Epithelial cell of umbilical artery (primary cell): Measurements from ENCODE around the gene CDC16. TPM values are rescaled to one million over a fixed set of nuclear protein-coding genes. Genes with fewer than 3 reads are reported as not detected.

ENCODE experiments used
- total RNA-seq: library from RNA; depleted of rRNA; stranded (reverse); fragments of >200 nt; gene quantifications from 2 replicates; pipeline ENCODE4 v1.2.3, GENCODE V29; 2014

The CDC16 gene, protein sequence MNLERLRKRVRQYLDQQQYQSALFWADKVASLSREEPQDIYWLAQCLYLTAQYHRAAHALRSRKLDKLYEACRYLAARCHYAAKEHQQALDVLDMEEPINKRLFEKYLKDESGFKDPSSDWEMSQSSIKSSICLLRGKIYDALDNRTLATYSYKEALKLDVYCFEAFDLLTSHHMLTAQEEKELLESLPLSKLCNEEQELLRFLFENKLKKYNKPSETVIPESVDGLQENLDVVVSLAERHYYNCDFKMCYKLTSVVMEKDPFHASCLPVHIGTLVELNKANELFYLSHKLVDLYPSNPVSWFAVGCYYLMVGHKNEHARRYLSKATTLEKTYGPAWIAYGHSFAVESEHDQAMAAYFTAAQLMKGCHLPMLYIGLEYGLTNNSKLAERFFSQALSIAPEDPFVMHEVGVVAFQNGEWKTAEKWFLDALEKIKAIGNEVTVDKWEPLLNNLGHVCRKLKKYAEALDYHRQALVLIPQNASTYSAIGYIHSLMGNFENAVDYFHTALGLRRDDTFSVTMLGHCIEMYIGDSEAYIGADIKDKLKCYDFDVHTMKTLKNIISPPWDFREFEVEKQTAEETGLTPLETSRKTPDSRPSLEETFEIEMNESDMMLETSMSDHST
- 35.4 and 46.2 TPM in 2 replicates for total RNA-seq

DNA sequence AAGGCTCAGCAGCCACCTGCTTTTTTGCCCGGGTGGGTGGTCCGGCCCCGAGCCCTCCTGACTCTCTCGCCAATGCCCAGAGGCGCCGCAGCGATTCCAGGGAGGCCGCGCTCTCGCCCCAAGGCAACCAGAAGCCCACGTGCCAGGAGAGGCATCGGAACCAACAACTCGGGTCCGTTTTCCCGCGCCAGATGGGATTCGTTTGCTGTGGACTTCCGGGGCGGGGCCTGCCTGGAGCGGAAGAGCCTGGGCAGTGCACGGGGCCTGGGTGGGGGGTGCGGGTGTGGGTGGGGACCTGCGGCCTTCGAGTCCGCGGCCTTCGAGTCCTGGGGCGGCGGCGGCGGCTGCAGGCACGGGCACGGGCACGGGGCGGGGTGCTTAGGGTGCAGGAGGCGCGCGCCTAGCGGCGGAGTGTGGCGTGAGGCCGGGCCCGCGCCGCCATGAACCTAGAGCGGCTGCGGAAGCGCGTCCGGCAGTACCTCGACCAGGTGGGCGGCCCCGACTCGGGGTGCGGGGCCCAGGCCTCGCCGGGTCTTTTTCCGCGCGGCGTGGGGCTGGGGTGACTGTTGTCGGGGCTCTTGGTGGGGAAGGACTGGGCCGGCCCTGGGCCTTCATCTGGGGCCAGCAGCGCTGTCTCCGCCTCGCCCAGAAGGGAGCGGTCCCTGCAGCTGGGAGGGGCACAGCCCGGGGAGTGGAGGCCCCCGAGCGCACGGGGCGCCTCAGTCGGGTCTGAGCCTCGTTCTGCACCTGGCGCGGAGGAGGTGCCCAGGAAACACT lies at the start of gene CDC16:
TSS of gene CDC16 (plus strand) at position 253 of the 777 bp plus-strand sequence. CDS start at position 441, 188 bp downstream.

DNA sequence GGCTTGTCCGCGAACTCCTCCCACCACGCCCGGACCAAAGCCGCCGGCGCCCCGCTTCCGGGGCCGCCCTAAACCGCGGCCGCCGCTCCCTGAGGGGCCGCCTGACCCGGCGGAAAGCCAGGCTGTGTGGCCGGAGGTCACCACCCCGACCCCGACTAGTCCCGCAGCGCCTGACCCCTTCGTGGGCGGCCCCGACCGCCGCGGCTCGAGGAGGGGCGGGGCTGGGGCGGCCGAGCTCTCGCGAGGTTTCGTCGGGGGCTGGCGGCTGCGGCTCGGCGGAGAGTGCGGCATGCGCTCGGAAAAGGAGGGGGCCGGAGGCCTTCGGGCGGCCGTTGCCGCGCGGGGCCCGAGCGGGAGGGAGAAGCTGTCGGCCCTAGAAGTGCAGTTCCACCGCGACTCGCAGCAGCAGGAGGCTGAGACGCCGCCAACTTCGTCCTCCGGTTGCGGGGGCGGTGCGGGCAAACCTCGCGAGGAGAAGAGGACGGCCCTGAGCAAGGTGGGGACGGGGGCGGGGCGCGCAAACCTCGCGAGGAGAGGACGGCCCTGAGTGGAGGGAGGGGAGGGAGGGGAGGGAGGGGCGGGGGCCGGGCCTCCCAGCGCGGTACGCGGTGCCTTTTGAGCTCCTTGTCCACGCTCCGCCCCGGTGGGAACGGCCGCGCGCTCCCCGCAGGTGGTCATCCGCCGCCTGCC lies 46.8 kb downstream of the CDC16 start, which contains the start of gene UPF3A:
TSS of gene UPF3A (plus strand) at position 251 of the 690 bp plus-strand sequence. CDS start at position 290, 39 bp downstream.

DNA sequence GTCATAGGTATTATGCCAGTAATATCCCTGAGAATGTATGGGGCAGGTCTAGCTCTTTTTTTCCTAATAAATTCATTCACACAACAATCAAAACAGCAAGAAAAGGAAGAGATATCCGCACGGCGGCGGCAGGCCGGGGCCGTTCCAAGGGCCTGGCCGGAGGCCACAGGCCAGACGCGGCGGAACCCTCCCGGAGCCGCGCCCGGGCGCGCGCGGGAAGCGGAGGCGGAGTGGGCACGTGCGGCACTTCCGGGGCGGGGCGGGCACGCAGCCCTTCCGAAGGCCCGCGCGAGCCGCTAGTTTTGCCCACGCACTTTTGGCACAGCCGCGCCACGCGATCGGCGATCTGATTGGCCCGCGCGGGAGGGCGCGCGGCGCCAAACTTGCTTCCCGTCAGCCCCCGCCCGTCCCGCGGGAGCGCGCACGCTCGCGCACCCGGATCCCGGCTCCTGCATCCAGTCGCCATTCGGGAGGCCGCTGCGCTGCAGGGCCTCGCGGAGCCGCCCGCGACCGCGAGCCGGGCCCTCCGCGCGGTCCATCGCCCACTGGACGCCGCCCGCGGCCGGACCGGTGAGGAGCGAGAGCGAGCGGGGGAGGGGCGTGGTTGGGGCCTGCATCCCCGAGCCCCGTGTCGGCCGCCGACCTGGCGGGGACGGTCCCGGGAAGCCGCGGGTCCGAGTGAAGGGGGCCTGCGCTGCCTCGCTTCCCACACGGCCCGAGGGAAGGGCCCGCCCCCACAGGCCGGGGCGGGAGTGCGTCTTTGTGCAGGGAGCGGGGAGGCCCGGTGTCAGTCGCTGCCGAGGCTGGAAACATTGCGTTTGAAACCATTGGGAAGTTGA lies 79.6 kb downstream of the CDC16 start, which contains the start of gene CHAMP1:
TSS of gene CHAMP1 (plus strand) at position 430 of the 839 bp plus-strand sequence. CDS start 9,340 bp downstream, outside the sequence.

Other genes with a start within 250 kb of the CDC16 start
- gene RASA3, start 102.3 kb upstream of the CDC16 start, total RNA-seq, result 32.5 and 36.4 TPM in 2 replicates
- gene CFAP97D2, start 55.6 kb upstream of the CDC16 start, total RNA-seq, result not detected in 2 replicates
- gene UPF3A, start 46.7 kb downstream of the CDC16 start, total RNA-seq, result 17.2 and 18.8 TPM in 2 replicates
- gene CHAMP1, start 79.6 kb downstream of the CDC16 start, total RNA-seq, result 9.4 and 15.3 TPM in 2 replicates